Dedifferentiated amniotic fluid mesenchymal stem cell (primary cell): ENCODE measurements around the gene FUT8.
"Not testable (repeated sequence)": the region's sequence is repeated elsewhere in the genome, so short reads cannot be mapped to it uniquely, and the experiment has no call there.

ENCODE experiments used
- DNase-seq: peaks from one replicate; pipeline ENCODE4 v3.0.0-alpha.2; 2016; ENCODE audit errors: extremely low spot score

The FUT8 gene

DNA sequence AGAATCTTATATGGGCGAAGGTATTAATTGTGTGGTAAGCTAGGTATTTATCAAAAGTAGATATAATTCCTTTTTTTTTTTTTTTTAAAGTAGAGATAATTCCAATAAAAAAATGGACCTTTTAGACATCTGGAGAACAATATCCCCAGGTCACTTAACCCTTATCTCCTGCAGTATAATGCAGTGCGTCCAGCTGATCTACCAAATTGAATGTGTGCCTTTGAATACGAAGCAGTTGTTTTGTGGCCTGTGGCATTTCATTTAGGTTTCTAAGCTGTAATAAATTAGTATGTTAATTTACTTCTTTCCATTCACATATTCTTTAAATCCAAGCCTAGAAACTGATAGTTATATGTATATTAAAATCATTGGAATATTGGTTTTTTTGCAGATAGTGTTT, 3.1 kb downstream of the FUT8 start:
- DNase-seq: no peak

DNA sequence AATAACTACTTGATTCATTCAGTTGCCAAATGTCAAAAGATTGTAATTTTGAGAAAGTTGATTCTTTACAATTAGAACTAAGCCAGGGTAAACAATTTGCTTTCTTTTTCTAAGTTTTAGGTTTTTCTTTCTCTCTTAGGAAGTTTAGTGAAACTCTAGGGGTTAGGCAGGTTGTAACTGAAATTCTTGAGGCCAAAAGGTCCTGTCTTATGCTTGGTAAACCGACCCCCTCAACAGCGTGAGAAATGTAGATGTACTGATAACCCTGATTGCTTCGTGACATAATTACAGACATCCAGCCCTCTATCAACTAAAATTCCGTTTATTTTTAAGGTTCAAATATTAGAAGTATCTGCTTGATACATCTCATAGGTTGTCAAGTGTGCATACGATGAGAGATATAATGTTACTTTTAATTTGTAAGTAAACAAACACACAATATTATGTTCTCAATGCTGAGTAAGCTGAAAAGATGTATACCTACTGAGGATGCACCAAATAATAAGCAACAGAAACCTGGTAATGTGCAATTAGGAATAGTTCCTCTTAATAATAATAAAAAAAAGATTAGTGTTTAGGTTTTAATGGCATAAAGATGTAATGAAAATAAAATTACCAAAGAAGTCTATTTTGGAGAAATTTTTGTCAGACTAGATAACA, 7.2 kb downstream of the FUT8 start:
- DNase-seq: no peak

DNA sequence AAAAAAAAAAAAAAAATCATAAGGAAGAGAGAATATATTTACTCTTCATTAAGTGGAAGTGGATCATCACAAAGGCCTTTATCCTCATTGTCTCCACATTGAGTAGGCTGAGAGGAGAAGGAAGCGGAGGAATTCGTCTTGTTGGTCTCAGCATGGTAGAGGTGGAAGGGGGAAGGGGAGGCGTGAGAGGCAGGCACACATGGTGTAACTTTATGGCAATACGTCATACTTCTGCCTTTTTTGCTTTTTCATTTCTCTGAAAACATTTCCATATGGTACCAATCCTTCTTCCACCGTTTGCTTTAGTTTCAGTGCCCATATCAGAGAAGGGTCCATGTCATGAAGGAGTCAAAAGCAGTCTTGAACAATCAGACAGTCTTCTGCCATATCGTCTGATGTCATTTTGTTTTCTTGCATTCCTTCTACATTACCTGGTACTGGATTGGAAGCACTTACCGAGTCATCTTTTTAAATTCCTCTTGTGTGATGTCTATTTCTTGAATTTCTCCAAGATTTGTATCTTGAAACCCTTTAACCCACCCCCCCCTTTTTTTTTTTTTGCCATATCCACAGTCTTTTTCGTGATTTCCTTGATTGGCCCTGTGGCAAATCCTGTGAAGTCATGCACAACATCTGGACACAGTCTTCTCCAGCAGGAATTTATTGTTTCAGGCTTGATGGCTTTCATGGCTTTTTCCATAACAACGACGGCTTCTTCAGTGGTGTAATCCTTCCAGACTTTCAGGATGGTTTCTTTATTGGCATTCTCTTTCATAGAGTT, 8.9 kb downstream of the FUT8 start:
- peak; percentile 80 for DNase-seq

DNA sequence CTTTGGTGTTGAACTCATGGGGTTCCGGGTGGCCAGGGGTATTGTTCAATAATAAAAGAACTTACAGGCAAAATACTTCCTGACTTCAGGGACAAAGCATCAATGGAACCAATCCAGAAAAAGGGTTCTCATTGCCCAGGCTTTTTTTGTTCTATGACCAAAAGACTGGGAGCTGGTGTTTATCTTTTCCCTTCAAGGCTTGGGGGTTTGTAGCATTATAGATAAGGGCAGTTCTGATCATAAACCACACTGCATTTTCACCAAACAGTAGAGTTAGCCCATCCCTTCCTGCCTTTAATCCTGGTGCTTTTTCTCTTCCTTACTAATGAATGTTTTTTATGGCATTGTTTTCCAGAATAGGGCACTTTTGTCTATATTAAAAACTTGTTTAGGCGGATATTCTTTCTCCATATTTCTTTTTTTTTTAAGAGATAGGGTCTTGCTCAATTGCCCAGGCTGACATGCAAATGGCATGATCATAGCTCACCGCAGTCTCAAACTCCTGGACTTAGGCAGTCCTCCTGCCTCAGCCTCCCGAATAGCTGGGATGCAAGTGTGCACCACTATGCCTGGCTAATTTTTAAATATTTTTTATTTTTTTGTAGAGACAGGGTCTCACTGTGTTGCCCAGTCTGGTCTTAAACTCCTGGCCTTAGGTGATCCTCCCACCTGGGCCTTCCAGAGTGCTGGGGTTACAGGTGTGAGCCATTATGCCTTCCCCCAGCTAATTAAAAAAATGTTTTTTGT, 9.7 kb downstream of the FUT8 start:
- no peak for DNase-seq

DNA sequence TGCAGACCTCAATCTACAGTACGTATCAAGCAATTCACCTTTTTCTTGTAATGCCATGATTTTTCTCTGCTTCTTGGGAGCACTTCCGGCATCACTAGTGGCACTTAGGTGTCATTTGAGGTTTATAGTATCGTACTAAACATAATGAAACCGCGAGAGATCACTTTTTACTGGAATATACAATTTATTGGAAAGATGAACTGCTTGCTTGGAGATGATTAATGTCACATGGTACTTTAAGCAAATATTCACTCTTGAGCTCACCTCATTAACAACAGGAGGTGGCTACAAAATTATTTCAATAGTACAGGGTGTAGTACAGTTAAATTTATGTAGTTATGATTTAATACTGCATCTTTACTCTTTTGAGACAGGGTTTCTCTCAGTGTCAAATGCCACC, 11.5 kb downstream of the FUT8 start:
- no peak for DNase-seq

DNA sequence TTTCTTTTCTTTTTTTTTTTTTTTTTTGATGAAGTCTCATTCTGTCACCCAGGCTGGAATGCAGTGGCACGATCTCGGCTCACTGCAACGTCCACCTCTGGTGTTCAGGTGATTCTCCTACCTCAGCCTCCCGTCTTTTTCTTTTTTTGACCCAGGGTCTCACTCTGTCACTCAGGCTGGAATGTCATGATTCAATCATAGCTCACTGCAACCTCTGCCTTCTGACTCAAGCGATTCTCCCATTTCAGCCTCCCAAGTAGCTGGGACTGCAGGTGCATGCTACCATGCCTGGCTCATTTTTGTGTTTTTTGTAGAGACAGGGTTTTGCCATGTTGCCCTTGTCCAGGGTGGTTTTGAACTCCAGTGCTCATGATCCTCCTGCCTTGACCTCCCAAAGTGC, 12.0 kb downstream of the FUT8 start:
- DNase-seq: no peak

DNA sequence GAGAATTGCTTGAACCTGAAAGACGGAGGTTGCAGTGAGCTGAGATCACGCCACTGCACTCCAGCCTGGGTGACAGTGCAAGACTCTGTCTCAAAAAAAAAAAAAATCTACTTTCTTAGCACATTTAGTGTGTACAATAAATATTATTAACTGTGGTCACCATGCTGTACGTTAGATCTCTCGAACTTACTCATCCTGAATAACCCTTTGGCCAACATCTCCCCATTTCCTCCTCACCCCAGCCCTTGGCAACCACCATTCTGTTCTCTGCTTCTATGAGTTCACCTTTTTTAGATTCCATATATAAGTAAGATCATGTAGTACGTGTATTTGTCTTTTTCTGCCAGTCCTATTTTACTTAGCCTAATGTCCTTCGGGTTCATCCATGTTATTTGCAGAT, 13.4 kb downstream of the FUT8 start:
- DNase-seq: no peak

DNA sequence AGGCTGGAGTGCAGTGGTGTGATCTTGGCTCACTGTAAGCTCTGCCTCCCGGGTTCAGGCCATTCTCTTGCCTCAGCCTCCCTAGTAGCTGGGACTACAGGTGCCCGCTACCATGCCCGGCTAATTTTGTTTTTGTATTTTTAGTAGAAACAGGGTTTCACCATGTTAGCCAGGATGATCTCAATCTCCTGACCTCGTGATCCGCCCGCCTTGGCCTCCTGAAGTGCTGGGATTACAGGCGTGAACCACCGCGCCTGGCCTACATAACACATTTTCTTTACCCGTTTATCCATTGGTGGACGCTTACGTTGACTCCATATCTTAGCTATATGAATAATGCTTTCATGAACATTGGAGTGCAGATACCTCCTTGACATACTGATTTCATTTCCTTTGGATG, 14.4 kb downstream of the FUT8 start:
- DNase-seq: not testable (repeated sequence)

DNA sequence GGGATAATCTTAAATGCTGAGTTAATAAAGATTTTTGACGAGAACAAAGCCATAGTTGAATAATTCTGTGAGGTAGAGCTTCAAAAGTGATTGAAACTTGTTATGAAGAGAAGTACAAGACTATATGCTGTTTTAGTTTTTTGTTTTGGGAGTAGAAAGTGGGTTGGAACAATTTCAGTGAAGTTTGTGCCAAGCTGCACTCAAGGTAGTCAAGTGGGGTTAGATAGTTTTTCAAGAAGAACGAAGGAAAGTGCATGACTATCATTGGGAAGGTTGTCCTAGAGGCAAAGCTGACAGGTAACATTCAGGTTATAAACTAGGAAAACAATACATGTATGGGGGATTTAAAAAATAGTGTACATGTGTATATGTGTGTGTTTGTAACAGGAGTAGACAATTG, 16.2 kb downstream of the FUT8 start:
- no peak for DNase-seq

DNA sequence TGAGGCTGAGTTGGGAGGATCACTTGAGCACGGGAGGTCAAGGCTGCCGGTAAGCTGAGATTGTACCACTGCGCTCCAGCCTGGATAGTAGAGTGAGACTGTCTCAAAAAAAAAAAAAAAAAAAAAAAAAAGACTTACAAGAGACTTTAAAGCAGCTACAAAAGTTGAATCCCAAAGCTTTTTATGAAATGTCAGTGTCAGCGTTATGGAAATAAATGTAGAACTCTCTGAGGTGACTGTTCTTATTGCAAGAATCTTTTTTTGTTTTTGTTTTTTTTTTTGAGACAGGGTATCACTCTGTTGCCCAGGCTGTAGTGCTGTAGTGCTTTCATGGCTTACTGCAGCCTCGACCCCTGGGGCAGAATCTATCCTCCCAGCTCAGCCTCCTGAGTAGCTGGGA, 17.2 kb downstream of the FUT8 start:
- DNase-seq: no peak

DNA sequence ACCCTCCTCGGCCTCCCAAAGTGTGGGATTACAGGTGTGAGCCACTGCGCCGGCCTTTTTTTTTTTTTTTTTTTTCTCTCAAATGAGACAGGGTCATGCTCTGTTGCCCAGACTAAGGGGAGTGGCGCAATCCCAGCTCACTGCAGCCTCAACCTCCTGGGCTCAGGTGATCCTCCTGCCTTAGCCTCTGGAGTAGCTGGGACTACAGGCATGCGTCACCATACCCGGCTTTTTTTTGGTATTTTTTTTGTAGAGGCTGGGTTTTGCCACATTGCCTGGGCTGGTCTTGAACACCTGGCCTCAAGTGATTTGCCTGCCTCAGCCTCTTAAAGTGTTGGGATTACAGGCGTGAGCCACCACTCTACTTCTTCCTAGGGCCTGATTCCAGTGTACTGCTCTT, 18.7 kb downstream of the FUT8 start:
- DNase-seq: no peak

DNA sequence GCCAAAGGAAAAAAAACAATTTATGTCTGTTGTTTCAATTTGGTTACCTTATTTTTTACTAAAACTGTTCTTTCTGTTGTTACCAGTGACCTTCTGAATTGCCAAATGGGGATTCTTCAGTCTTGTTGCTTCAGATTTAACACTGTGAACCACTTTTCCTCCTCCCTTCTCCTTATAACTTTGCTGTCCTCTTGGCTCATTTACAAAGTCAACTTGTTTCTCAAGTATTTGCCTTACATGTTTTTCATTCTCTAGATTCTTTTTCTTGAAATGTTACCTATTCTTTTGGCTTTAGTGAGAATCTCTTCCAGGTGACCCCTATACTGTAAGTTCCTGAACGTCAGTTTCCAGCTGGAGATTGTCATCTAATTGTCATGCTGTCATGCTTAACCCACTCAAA, 19.4 kb downstream of the FUT8 start:
- no peak for DNase-seq

DNA sequence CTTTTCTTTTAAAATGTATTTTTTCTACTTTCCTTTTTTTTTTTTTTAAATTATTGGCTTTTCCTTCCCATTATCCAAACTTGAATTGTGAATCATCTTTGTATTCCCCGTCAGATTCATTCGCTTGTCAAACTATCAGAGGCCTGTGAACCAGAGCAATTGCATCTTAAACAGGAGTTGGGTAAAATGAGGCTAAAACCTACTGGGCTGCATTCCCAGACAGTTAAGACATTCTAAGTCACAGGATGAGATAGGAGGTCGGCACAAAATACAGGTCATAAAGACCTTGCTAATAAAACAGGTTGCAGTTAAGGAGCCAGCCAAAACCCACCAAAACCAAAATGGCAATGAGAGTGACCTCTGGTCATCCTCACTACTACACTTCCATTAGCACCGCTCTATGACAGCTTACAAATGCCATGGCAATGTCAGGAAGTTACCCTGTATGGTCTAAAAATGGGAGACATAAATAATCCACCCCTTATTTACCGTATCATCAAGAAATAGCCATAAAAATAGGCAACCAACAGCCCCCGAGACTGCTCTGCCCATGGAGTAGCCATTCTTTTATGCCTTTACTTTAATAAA, 19.9 kb downstream of the FUT8 start:
- DNase-seq: no peak

DNA sequence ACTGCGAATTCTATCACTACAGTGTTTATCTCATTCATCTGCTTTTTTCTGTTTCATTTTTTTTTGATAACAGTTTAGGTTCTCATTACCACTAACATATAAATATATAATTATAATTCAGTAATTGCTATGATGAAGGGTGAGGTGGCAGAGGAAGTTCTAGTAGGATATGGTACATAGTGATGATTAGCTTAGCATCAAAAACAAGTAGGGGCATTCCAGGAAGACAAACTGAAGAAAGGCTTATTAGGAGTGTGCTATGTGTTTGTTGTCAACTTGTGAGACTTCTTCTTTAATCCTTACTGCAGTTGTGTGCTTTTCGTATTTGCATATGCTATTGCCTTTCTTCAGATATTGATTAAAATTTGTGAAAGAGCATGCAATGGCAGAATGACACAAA, 20.6 kb downstream of the FUT8 start:
- DNase-seq: no peak

DNA sequence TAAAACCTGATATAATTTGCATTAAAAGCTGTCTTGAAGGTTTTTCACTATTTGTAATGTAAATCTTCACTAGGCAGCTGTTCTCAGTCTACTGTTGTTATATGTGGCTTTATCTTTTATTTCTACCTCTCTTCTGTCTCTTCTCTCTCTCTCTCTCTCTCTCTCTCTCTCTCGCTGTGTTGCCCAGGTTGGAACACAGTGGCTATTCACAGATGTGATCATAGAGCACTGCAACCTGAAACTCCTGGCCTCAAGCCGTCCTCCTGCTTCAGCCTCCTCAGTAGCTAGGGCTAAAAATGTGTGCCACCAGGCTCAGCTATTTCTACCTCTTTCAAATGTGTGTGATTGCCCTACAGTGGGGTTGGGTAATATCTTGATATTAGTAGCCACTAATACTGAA, 21.1 kb downstream of the FUT8 start:
- DNase-seq: no peak

DNA sequence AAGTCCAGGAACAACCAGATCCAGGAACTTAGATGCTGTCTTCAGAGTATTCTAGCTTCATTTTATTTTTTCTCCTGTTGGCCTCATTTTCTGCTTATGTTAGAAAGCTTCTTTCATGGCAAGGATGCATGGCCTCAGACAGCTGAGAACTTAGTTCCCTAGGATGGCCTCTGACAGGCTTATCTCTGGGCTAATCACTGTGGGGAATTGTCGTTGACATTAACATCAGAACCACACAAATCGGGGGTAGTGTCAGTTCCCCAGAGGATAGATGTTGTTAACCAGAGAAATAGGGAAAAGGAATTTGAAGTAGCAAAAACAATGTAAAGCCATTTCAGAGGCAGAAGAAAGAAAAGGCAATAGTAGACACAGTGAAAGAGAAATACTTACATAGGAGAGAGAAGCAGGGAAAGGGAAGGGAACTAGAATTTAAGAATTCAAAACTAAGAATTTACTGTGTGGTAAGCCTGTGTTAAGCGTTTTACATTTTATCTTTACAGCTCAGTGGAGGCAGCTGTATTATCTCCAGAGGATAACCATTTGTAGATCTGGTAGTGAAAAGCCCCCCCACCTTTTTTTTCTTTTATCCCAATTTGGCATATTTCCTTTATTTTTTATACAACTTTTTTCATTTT, 21.8 kb downstream of the FUT8 start:
- no peak for DNase-seq

DNA sequence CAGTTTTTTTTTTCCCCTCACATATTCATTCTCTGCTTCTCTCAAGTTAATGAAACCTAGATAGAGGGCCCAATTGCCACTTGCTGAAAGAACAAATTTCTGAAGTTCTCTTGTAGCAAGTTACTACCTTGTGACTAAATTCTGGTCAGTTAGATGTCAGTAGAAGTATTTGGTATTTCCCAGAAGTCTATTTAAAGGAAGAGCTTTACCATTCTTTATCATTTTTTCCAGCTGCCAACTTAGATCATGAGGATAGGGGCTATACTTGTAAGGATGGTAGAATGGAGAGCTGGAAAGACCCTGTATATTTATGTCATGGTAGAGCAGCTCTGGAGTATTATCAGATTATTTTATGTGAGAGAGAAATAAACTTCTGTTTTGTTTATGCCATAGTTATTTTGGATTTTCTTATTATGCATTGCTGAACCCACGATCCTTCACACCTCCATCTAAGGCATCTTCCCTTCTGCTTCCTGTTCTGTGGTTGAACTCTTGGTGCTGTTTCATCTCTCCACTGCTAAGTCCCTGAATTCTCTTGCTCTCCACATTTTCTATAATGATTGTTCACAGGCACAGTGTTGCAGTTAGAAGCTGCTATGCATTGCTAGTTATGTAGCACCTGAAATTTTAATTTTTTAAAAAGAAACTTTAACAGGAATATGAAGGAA, 25.9 kb downstream of the FUT8 start:
- DNase-seq: no peak

DNA sequence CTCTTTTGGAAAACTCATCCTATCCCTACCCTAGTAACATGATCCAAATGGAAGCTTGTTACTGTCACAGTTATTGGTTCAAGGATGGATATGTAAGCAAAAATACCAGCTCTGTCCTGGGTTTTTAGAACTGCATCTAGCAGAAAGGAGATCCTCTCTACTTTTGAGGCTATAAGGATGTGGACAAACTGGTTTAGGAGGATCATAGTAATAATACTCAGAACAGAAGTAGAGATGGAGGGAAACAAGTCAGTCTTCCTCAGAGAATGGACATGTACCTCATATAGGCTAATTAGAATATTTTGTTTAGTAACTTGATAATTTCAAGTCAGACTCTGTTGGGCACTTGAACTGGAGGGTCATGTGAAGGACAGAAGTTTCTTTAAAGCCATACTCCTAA, 26.6 kb downstream of the FUT8 start:
- DNase-seq: no peak

DNA sequence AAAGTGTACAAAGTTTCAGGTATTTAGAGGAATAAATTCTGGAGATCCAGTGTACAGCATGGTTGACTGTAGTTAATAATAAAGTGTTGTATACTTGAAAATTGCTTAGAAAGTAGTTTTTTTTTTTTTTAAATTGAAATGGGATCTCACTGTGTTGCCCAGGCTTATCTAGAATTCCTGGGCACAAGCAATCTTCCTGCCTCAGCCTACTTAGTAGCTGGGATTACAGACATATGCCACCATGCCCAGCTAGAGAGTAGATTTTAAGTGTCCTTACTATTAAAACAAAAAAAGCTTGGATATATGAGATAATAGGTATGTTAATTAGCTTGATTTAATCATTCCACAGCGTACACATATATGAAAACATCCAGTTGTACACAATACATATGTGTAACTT, 27.7 kb downstream of the FUT8 start:
- no peak for DNase-seq

DNA sequence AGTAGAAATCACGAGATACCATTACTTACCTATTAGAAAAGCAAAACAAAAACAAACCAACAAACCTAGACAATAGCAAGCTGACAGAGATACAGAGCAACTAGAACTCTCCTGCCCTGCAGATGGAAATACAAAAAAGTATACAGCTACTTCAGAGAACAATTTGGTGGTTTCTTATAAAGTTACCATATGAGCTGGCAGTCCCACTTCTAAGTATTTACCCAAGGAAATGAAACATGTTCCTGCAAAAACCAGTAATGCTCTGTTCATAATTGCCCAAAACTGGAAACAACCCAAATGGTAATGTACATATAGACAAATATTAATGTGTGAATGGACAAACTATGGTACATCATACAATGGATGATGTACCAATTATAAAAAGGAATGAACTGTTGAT, 31.7 kb downstream of the FUT8 start:
- DNase-seq: no peak

DNA sequence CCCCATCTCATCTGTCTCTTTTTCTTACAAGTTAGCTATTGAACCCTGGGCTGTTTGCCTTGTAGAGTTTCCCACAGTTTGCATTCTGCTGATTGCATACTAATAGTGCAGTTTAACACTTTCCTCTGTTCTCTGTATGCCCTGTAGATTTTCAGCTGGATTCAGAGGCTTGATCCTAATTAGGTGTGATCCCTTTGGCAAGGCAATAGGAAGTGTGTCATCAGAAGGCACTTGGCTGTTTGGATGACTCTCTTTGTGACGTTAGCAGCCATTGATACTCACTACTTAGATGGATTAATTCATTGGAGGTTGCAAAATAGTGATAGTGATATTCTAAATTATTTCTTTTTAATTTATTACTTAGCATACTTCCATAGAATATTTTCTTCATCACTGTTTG, 33.6 kb downstream of the FUT8 start:
- DNase-seq: no peak

DNA sequence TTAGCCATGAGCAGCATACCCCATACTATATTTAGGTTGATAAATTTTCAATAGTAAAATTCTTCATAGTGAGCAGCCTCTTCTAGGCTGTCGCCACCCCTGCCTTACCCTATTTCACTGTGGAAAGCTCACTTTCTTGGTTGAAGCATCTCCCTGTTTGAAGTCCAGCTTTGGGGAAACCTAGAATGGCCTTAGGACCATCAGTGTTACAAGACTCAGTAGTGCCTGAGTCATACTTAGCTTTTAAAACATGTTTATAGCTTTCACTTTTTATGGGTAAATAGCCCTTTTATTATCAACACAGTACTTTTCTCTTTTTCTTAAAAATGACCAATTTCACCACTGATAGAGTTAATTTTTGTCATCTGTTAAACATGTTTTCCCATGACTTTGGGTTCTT, 37.1 kb downstream of the FUT8 start:
- no peak for DNase-seq
